ENCODE data around the gene EPC1. TPM values are rescaled to one million over a fixed set of nuclear protein-coding genes. Genes with fewer than 3 reads are reported as not detected.
"Not testable (repeated sequence)": the region's sequence is repeated elsewhere in the genome, so short reads cannot be mapped to it uniquely, and the experiment has no call there.

Gene EPC1
- total RNA-seq, 1 donor from 2014 or later, result 36.0 TPM

DNA sequence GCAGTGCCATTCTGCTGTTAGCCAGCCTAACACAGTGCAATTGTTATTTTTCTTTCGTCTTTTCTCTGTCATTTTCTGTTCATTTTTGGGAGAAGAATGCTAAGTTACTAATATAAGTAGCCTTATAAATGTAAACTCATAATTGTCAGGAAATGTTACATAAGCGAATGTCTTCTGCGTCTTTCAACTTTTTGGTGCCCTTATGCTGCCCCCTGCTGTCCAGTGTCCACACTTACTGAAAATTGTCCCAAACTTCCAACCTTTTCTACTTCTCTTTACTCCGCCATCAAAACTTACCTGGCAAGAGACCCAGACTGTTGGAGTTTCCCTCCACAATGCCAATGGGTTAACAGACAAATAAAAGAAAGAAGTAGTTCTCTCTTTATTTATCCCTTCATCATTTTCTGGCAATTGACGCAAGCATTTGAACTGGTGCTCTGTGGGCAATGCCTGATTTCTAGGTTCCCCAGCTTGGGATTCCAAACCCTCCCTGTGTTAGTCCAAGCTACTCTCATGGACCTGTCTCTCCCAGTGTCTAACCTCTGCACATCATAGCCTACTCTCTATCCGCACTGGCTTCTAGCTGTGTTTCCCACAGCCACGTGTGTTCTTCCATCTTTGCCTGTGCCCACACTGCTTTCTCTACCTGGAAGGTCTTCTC, 21.0 kb upstream of the EPC1 start:
- intact Hi-C loops (cut with DNase I), result no loop called here
- TF ChIP-seq, protein P1, sequence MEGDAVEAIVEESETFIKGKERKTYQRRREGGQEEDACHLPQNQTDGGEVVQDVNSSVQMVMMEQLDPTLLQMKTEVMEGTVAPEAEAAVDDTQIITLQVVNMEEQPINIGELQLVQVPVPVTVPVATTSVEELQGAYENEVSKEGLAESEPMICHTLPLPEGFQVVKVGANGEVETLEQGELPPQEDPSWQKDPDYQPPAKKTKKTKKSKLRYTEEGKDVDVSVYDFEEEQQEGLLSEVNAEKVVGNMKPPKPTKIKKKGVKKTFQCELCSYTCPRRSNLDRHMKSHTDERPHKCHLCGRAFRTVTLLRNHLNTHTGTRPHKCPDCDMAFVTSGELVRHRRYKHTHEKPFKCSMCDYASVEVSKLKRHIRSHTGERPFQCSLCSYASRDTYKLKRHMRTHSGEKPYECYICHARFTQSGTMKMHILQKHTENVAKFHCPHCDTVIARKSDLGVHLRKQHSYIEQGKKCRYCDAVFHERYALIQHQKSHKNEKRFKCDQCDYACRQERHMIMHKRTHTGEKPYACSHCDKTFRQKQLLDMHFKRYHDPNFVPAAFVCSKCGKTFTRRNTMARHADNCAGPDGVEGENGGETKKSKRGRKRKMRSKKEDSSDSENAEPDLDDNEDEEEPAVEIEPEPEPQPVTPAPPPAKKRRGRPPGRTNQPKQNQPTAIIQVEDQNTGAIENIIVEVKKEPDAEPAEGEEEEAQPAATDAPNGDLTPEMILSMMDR (IDR thresholded peaks at IDR 0.05), result peak; percentile 76
- Histone ChIP-seq H3K9me3 (no peaks in the 10 kb centered on the region), H3K27me3 (no peaks in the 10 kb centered on the region), H3K4me1 (peaks cover 27% of the 10 kb centered on the region), H3K27ac (peak overlapping the region; percentile 0), H3K4me3 (no peak overlapping the region), H3K36me3 (no peaks in the 10 kb centered on the region)
- ATAC-seq (peak; percentile 93), DNase-seq (no peak)

DNA sequence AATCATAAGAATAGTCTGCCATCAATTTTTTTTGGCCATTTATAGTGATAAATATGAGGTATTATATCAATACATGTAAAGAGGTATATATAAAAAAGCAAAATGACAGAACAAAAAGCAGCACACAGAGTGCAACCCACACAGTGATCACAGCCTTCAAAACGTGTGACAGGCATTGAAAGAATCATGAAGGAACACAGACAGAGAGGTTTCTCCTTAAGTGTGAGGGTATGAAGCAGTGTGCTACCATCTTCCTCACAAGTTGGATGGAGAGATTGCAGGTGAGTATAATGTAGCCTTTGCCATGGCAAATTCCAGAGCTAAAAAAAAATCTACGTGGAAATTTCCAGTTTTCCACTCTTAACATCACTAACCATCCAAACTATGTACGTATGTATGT, 19.6 kb upstream of the EPC1 start:
- intact Hi-C loops (cut with DNase I), result no loop called here
- Histone ChIP-seq H3K4me1 (peaks cover 35% of the 10 kb centered on the region), H3K4me3 (no peak overlapping the region), H3K36me3 (no peaks in the 10 kb centered on the region), H3K27ac (no peak overlapping the region), H3K27me3 (no peaks in the 10 kb centered on the region), H3K9me3 (no peaks in the 10 kb centered on the region)
- ATAC-seq (no peak), DNase-seq (no peak)
- TF ChIP-seq, protein P1 (IDR thresholded peaks at IDR 0.05), result no peak

DNA sequence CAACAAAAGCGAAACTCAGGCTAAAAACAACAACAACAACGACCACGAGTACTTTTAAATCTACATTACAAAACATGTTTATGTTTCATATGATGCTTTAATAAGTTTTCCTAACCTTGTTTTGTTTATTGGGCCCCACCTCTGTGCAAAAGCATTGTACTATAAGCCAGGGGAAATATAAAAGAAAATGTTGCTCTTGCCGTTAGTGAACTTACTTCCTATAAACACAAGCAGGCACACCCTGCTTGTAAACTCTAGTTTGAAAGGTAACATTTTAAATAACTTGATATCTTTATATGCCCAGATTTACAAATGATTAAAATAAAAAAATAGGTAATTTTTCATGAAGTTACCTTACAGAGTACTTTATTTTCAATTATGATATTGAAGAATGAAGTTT, 19.2 kb upstream of the EPC1 start:
- no peak for DNase-seq
- intact Hi-C loops (cut with DNase I), result no loop called here
- peaks cover 30% of the 10 kb centered on the region for H3K4me1 ChIP-seq
- no peak overlapping the region for H3K27ac ChIP-seq
- H3K4me3 ChIP-seq, result no peak overlapping the region
- H3K27me3 ChIP-seq, result no peaks in the 10 kb centered on the region
- TF ChIP-seq, protein P1 (IDR thresholded peaks at IDR 0.05), result no peak
- no peak for ATAC-seq
- H3K9me3 ChIP-seq, result no peaks in the 10 kb centered on the region
- H3K36me3 ChIP-seq, result no peaks in the 10 kb centered on the region

DNA sequence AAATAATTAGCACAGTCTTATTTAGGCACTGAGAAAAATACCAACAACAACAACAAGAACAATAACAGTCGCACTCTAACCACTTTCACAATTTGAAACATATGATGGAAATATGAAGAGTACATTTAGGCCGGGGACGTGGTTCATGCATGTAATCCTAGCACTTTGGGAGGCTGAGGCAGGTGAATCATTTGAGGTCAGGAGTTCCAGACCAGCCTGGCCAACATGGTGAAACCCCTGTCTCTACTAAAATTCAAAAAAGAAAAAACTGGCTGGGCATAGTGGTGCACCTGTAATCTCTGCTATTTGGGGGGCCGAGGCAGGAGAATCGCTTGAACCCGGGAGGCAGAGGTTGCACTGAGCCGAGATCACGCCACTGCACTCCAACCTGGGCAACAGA, 18.4 kb upstream of the EPC1 start:
- H3K27ac ChIP-seq; intact Hi-C loops (cut with DNase I); DNase-seq; H3K9me3 ChIP-seq; H3K4me3 ChIP-seq; H3K27me3 ChIP-seq; H3K36me3 ChIP-seq; ATAC-seq: not testable (repeated sequence)
- H3K4me1 ChIP-seq, result peaks cover 25% of the 10 kb centered on the region

DNA sequence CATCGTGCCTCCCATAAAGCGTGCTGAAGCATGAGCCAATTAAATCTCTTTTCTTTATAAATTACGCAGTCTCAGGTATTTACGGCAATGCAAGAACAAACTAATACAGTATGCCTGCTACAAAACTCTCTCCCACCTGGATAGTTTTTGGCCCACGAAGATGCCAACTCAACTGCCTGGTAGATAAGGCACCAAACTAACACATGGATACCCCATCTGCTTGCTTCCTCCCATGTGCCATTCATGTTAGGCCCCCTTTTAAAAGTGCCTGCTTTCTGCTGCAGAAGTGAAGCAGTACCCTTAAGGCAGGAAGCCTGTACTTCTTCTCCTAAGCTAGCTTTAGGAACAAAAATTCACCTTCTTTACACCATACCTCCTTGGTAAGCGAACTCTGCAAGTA, 15.6 kb upstream of the EPC1 start:
- no peak for DNase-seq
- Histone ChIP-seq H3K4me3 (no peak overlapping the region), H3K4me1 (peaks cover 11% of the 10 kb centered on the region), H3K27me3 (no peaks in the 10 kb centered on the region), H3K9me3 (no peaks in the 10 kb centered on the region), H3K27ac (no peak overlapping the region), H3K36me3 (no peaks in the 10 kb centered on the region)
- ATAC-seq, result no peak
- intact Hi-C loops (cut with DNase I), result no loop called here
- TF ChIP-seq, protein P1 (IDR thresholded peaks at IDR 0.05), result no peak

DNA sequence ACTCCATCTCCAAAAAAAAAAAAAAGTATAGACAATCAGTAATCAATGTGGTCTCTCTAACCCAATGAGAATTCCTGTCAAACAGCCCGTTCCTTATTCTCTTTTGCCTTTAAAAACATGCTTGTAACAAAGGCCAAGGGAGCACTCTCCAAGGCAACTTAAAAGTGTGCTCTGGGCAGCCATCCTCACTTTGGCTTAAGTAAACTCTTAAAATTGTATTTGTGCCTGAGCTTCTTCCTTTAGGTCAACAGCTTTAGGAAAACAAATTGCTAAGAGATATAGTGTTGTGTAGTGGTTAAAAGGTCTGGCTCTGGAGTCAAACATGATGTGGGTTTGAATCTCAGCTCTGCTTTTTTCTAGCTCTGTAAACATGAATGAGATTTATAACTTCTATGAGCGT, 13.9 kb upstream of the EPC1 start:
- intact Hi-C loops (cut with DNase I), result no loop called here
- no peaks in the 10 kb centered on the region for H3K9me3 ChIP-seq
- H3K27me3 ChIP-seq, result no peaks in the 10 kb centered on the region
- TF ChIP-seq, protein P1 (IDR thresholded peaks at IDR 0.05), result no peak
- no peak overlapping the region for H3K27ac ChIP-seq
- H3K4me1 ChIP-seq, result peaks cover 11% of the 10 kb centered on the region
- ATAC-seq (no peak), DNase-seq (no peak)
- no peaks in the 10 kb centered on the region for H3K36me3 ChIP-seq
- no peak overlapping the region for H3K4me3 ChIP-seq

All from upper lobe of right lung (tissue), 1 donor.